ENCODE results near the gene ZCCHC18.
"Not testable (repeated sequence)": the region's sequence is repeated elsewhere in the genome, so short reads cannot be mapped to it uniquely, and the experiment has no call there.

ZCCHC18 gene

DNA sequence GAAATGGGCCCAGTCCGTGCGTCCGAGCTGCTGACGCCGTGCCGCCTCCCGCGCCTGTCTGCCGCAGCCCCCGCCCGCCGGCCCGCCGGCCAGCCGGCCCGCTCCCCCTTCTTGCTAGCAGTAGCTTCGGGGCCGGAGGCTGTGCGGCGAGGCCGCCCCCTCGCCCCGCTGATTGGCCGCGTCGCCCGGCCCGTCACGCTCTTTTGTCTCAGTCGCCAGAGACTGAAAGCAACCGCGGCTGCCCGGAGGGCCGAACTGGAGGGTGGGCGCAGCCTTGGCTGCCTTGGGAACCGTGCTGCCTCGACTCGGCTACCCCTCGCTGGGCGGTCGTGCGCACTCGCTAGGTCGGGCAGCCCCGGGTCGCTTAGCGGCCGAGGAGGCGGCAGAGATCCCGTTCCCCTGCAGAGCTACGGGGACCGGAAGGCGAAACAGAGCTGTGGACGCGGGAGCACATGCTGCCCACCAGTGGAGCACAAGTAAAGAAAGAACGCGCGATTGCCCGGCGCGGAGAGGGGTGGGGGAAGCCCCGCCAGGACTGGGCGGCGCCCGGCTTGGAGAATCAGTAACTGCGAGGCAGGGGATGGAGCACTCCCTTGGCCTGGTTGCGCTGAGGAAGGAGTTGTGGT lies at the start of gene ZCCHC18:
TSS of gene ZCCHC18 (plus strand) at position 198 of the 626 bp plus-strand sequence. CDS start 1,589 bp downstream, outside the sequence.
- peak in 1 of 2 donors; percentile 11 for DNase-seq (ENCODE audit: low read depth in 2 of 2)

DNA sequence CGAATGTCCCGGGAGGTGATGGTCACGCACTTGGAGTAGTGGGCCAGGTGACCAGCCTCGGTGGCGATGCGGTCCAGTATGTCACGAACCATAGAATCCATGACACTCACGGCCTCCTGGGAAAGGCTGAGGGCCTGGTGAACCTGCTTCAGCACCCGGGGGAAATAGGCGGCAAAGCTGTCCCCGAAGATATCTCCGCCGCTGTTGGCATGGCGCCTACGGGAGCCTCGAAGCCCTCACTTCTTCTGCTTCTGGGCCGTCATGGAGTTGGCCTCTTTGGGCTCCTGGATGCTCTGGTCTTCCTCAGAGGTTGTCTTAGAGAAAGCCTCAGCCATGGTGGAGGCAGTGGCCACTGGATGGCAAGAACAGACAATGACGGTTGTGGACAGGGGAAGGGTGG lies 49.7 kb upstream of the ZCCHC18 start:
- not testable (repeated sequence) for DNase-seq (ENCODE audit: low read depth in 2 of 2)

GRCh38 chrX:104075778-104076445 lies 36.4 kb upstream of the ZCCHC18 start, which contains the start of gene TMSB15C:
Gene TMSB15C, minus strand, starts transcription at chrX:104076236.
- DNase-seq (ENCODE audit: low read depth in 2 of 2): not testable (repeated sequence)

DNA sequence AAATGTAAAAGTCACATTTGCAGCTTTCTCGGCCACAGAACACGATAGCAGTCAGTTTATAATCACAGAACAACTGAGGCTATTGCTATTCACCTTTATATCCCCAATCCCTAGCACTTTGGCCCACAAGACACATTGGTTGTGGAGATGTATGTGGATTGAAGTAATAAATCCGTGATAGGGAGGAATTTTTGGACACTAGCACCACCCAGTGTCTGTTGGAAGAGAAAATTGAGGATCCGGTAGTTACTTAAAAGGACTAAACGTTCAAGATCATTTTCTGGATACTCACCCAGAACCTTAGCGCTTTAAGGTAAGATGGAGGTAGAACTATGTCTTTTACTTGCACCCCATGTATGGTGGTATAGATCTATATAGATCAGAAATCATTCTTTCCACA lies 34.5 kb upstream of the ZCCHC18 start:
- DNase-seq (ENCODE audit: low read depth in 2 of 2): not testable (repeated sequence)

DNA sequence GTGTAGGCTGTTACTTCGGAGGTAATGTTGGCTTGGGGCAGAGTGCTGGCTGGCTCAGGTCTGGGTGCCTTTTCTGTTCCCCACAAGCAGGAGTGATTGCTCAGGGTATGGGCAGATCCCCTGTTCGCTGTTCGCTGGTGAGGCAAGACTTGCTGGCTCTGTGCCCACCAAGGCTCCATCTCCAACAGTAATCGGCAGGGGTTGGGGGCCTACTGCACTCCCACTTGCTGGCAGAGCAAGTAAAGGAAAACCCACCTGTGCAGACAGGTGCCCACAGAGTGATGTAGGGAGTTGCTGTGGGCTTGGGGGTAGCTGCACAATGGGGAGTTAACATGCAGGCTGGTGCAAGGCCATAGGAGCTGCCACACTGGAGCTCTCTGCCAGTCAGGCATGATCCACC lies 28.3 kb upstream of the ZCCHC18 start:
- DNase-seq (ENCODE audit: low read depth in 2 of 2): no peak

GRCh38 chrX:104084534-104085277 lies 27.6 kb upstream of the ZCCHC18 start:
- DNase-seq (ENCODE audit: low read depth in 2 of 2): no peak

DNA sequence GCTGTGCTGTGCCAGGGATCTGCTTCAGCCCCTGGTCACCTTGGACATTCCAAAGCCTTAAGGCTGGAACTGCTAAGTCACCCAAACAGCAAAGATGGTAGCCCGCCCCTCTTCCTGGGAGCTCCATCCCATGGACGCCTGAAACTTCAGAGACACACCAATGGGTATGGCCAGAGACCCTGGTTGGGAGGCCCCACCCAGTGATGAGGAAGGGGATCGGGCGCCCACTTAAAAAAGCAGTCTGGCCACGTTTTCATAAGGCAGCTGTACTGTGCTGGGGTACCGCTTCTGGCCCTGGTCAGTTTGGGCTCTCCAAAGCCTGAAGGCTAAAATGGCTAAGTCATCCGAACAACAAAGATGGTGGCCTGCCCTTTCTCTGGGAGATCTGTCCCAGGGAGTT lies 26.8 kb upstream of the ZCCHC18 start:
- no peak for DNase-seq (ENCODE audit: low read depth in 2 of 2)

- no peak for DNase-seq (ENCODE audit: low read depth in 2 of 2)
Measured at GRCh38 chrX:104085919-104086318, 26.4 kb upstream of the ZCCHC18 start.

DNA sequence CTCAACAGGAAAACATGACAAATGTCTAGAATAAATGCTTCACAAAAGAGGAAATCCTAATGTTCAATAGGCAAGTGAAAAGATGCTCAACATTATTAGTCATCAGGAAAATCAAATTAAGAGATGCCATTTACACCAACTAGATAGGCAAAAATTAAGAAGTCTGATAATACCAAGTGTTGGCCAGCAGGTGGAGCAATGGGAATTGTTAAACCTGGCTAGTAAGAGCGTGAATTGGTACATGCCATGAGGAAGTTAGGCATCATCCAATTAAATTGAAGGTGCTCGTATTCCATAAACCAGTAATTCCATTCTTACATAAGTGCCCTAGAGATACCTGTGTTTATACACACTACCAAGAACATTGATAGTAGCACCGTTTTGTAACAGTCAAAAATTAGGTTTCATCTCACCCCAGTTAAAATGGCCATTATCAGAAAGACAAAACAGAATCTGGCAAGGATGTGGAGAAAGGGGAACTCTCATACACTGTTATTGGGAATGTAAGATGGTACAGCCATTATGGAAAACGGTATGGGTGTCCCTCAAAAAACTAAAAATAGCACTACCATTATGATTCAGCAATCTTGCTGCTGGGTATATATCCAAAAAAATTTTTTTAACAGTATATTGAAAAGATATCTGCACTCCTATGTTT lies 14.0 kb upstream of the ZCCHC18 start:
- peak in 1 of 2 donors; percentile 26 for DNase-seq (ENCODE audit: low read depth in 2 of 2)

DNA sequence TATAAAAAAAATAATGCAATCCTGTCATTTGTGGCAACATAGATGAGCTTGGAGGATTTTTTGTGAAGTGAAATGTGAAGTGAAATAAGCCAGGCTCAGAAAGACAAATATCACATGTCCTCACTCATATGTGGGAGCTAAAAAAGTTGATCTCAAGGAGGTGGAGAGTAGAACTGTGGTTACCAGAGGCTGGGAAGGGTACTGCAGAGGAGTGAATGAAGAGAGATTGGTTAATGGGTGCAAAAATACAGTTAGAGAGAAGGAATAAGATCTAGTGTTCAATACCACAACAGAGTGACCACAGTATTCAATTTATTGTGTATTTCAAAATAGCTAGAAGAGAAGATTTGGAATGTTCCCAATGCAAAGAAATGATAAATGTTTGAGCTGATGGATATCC lies 13.4 kb upstream of the ZCCHC18 start:
- no peak for DNase-seq (ENCODE audit: low read depth in 2 of 2)

GRCh38 chrX:104104676-104105075 lies 7.6 kb upstream of the ZCCHC18 start:
- DNase-seq (ENCODE audit: low read depth in 2 of 2): no peak

DNA sequence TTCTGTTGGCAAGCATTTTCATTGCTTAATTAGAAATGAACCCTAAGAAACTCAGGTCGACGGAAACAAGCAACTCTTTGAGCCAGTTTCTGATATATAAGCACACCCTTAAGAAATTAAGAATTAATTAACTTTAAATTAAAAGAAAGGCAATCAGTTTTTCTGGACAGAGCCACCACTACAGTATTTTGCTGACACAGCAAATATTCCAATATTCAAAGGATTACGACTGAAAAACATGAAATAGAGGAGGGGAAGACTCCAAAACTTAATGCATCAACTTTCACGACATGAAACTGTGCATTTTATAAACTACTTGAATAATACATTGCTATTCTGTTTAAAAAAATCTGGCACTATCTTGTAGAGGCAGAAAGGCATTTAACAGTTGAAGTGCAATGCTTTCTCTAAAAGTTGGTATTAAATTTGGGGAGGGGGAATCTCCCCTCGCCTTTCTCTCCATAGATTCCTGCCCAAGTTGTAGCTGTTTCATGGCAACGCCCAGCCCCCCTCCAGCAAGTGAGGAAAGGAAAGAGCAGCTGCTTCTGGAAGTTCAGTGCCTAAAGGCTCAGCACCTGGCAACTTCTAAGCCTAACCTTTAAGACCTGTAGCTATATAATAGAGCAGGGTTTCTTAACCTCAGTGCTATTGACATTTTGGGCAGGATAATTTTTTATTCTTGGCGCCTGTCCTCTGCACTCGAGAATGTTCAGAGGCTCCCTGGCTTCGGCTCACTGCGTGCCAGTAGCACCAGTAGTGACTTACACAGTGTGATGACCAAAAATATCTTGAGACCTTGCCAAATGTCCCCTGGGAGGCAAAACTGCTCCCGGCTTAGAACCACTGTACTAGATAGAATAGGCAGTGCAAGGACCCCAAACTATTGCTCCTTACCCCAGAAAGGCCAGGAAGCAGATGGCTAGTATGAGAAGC lies 6.7 kb upstream of the ZCCHC18 start:
- no peak for DNase-seq (ENCODE audit: low read depth in 2 of 2)

DNA sequence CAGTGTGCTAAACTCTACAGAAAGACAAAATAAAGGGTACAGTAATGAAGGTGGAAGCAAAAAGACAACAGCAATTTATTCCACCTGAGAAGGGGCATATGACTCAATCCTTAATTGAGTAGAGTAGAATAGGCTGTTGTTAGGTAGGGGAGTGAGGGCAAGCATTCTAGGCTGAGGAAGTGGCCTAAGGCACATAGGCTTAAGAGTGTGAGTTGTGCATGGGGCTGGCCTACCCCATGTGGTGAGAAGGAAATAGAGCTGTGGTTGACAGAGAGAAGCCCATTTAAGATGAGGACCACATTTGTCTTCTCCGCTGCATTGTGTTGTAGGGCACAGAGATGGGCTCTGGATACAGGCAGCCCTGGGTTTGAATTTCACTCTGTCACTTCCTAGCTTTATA lies 3.4 kb upstream of the ZCCHC18 start:
- no peak for DNase-seq (ENCODE audit: low read depth in 2 of 2)

DNA sequence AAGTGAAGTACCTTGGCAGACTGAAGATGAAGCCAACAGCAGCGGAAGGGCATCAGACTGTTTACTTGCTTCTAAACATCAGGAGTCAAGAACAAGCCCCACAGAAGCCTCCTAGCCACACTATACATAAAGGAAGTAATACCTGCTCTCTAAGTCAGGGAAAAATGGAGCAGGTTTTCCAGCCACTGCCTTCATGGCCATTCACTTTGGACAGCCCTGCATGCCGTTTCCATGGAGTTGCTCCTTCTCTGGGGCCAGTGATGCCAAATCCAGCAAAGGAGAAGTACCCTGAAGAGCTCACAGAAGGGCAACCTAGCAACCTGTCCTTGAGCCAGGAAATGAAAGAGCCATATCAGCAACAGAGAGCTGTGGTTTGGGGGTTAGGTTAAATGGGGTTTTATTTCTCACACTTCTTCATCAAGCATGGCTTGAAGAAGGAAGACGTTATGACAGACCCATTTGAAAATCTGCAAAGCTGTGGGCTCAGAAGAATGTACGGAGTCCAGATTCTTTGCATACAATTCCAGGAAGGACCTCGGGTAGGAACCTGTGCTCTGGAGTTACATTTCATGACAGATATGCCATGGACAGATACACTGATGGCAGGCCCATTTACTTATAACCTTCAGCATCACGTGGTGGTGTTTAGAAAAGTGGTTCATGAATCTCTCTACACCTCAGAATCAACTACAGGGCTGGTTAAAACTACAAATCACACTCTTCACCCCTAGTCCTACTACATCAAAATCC lies 1.7 kb upstream of the ZCCHC18 start:
- not testable (repeated sequence) for DNase-seq (ENCODE audit: low read depth in 2 of 2)

- peak; percentile 15 to 29 for DNase-seq (ENCODE audit: low read depth in 2 of 2)
Measured at GRCh38 chrX:104113222-104113965, 1.1 kb downstream of the ZCCHC18 start.

- DNase-seq (ENCODE audit: low read depth in 2 of 2): no peak
Measured at GRCh38 chrX:104117759-104118158, 5.4 kb downstream of the ZCCHC18 start.

- no peak for DNase-seq (ENCODE audit: low read depth in 2 of 2)
Measured at GRCh38 chrX:104118765-104119164, 6.4 kb downstream of the ZCCHC18 start.

DNA sequence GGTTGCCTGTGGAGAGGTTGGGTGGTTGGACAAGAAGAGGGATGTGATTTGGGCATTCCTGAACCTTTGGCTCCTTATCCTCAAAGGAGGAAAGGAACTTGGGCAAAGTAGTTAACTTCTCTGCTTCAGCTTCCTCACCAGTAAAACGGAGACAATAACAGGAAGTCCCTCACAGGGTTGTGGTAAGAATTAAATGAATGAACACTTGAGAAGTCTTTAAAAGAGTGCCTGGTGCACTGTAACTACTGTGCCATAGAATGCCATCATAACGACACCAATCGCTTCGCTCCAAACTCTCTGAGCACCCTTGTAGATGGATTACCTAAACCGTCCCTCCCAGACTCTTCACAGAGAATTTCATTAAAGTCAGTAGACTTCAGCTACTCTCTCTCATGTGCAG lies 10.5 kb downstream of the ZCCHC18 start:
- DNase-seq (ENCODE audit: low read depth in 2 of 2): no peak

DNA sequence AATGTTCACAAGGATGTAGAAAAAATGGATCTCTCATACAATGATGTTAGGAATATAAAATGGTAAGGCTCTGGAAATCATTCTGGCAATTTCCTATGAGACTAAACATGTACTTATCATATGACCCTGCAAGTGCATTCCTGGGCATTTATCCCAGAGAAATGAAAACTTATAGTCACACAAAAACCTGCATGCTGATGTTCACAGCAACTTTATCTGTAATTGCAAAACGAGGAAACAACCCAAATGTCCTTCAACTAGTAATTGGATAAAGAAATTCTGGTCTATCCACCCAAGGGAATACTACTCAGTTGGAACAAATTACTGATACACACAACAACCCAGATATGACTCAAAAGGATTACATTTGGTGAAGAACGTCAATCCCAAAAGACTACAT lies 14.5 kb downstream of the ZCCHC18 start:
- DNase-seq (ENCODE audit: low read depth in 2 of 2): no peak

- no peak for DNase-seq (ENCODE audit: low read depth in 2 of 2)
Measured at GRCh38 chrX:104130808-104131207, 18.5 kb downstream of the ZCCHC18 start.
